HepG2 (cell line): ENCODE measurements around the gene RBM12. TPM values are rescaled to one million over a fixed set of nuclear protein-coding genes. Genes with fewer than 3 reads are reported as not detected.
A peak's percentile ranks its signal among the peaks of the same experiment; 100 is the strongest.
"Not testable (repeated sequence)": the region's sequence is repeated elsewhere in the genome, so short reads cannot be mapped to it uniquely, and the experiment has no call there.

Experiments used
- ATAC-seq: fragments of 200-7000 bp; cut with Tn5 transposase; 3 replicates; pipeline ENCODE4 v1.9.1; 2020; ENCODE audit warnings: mild to moderate bottlenecking, moderate library complexity
- BruUV-seq: library from RNA; stranded (reverse); fragments of 400-500 nt; replicated peaks from 2 replicates; lab custom pipeline; 2021; lab: Mats Ljungman, UMichigan
- CTCF ChIA-PET: fragments of 300-600 bp; formaldehyde crosslinking; extraction: SDS; loops from one replicate; lab custom pipeline; 2021; ENCODE audit warnings: low total read pairs, inconsistent platforms, low intra/inter-chr PET ratio; lab: Yijun Ruan, JAX
- POLR2A ChIA-PET: fragments of 350-600 bp; sonication (Branson Sonifier 250); formaldehyde crosslinking; loops from one replicate; lab custom pipeline; 2020; ENCODE audit warnings: antibody characterized with exemption, inconsistent platforms; lab: Yijun Ruan, JAX
- DNase-seq: peaks from one replicate; pipeline ENCODE4 v3.0.0-alpha.2; 2015; ENCODE audit warnings: low spot score
- FAIRE-seq: peaks from 3 replicates; lab custom pipeline; 2011; peaks lifted over from hg19 to GRCh38; lab: Jason Lieb, UNC
- H2AFZ ChIP-seq: one replicate; pipeline ENCODE4 v1.6.1; 2011; ENCODE audit warnings: low read length, inconsistent platforms
- H3K27ac ChIP-seq: fragments of 300-600 bp; 3 replicates; pipeline ENCODE4 v1.8.0; 2011; ENCODE audit warnings: mixed run types, mild to moderate bottlenecking, mixed read lengths, low read length, inconsistent platforms; ENCODE audit not compliant: insufficient read depth; ENCODE audit errors: extremely low read length
- H3K27me3 ChIP-seq, 2 experiments: fragments of 200-600 bp in 1 of 2; 2 replicates in 1 of 2; 3 replicates in 1 of 2; pipeline versions ENCODE4 v1.6.0 to v1.8.0; 2011; ENCODE audit warnings: low read length in 2 of 2, mild to moderate bottlenecking in 2 of 2, moderate library complexity in 2 of 2, inconsistent platforms in 1 of 2; ENCODE audit not compliant: insufficient read depth in 2 of 2, control insufficient read depth in 1 of 2
- H3K36me3 ChIP-seq, 2 experiments: fragments of 200-600 bp in 1 of 2; replicated peaks in 1 of 2; 2 replicates in 1 of 2; 3 replicates in 1 of 2; pipeline versions ENCODE4 v1.5.1 to v1.8.0; 2011; ENCODE audit warnings: low read length in 2 of 2, inconsistent platforms in 1 of 2; ENCODE audit not compliant: insufficient read depth in 2 of 2, control insufficient read depth in 1 of 2
- H3K4me1 ChIP-seq: 2 replicates; pipeline ENCODE4 v1.5.1; 2012; ENCODE audit warnings: low read length, inconsistent platforms; ENCODE audit not compliant: insufficient read depth
- H3K4me2 ChIP-seq: 2 replicates; pipeline ENCODE4 v1.6.0; 2011; ENCODE audit warnings: low read depth, low read length, inconsistent platforms
- H3K4me3 ChIP-seq, 3 experiments: fragments of 200-600 bp in 1 of 3; sonication (generic), shearing (Covaris generic) in 1 of 3; replicated peaks in 1 of 3; 2 replicates each; pipeline ENCODE4 v1.5.1; 2011 to 2016; ENCODE audit warnings: low read length in 3 of 3, inconsistent platforms in 2 of 3, low read depth in 2 of 3, mild to moderate bottlenecking in 2 of 3, control low read depth in 1 of 3, mixed read lengths in 1 of 3; ENCODE audit not compliant: insufficient read depth in 1 of 3
- H3K79me2 ChIP-seq: one replicate; pipeline ENCODE4 v1.6.1; 2011; ENCODE audit warnings: low read length, inconsistent platforms; ENCODE audit not compliant: insufficient read depth
- H3K9ac ChIP-seq: 2 replicates; pipeline ENCODE4 v1.6.0; 2011; ENCODE audit warnings: mild to moderate bottlenecking, low read depth, low read length, inconsistent platforms; ENCODE audit not compliant: insufficient read depth
- H3K9me3 ChIP-seq: 2 replicates; pipeline ENCODE4 v1.5.1; 2012; ENCODE audit warnings: mild to moderate bottlenecking, low read length
- H4K20me1 ChIP-seq: 2 replicates; pipeline ENCODE4 v1.6.0; 2011; ENCODE audit warnings: inconsistent platforms, mild to moderate bottlenecking, low read length, moderate library complexity; ENCODE audit not compliant: insufficient read depth
- CCDC6 ChIP-seq: sonication (generic); formaldehyde crosslinking; IDR thresholded peaks from 2 replicates; pipeline ENCODE4 v1.8.1; 2022; ENCODE audit warnings: mild to moderate bottlenecking, missing genetic modification reagents, moderate library complexity
- EP300 ChIP-seq, 3 experiments: sonication (generic) in 1 of 3; formaldehyde crosslinking in 1 of 3; IDR thresholded peaks; 2 replicates each; pipeline versions ENCODE4 v1.5.1 to v1.6.1; 2011 to 2020; ENCODE audit warnings: low read depth in 2 of 3, low read length in 2 of 3, borderline replicate concordance in 1 of 3, improper control_type of control experiment in 1 of 3, mild to moderate bottlenecking in 1 of 3, missing genetic modification reagents in 1 of 3, moderate library complexity in 1 of 3
- FOXO1 ChIP-seq: sonication (generic); formaldehyde crosslinking; IDR thresholded peaks from 2 replicates; pipeline ENCODE4 v1.4.0; 2020; ENCODE audit warnings: missing genetic modification reagents
- KLF6 ChIP-seq: IDR thresholded peaks from 2 replicates; pipeline ENCODE4 v1.8.0; 2016; ENCODE audit warnings: missing biosample characterization, missing genetic modification reagents
- NR2F1 ChIP-seq, 2 experiments: fragments of 450-650 bp in 1 of 2; formaldehyde crosslinking in 1 of 2; IDR thresholded peaks; 2 replicates each; pipeline versions ENCODE4 v1.5.0 to v1.6.1; 2016 to 2020; ENCODE audit warnings: mild to moderate bottlenecking in 1 of 2, missing compliant biosample characterization in 1 of 2, missing genetic modification reagents in 1 of 2, moderate library complexity in 1 of 2
- PHF8 ChIP-seq: sonication (generic); formaldehyde crosslinking; IDR thresholded peaks from 2 replicates; pipeline ENCODE4 v1.5.0; 2020; ENCODE audit warnings: missing genetic modification reagents
- POLR2A ChIP-seq, 2 experiments: IDR thresholded peaks; 2 replicates each; pipeline ENCODE4 v1.6.1; 2011; ENCODE audit warnings: low read depth in 2 of 2, low read length in 2 of 2, mild to moderate bottlenecking in 1 of 2, moderate library complexity in 1 of 2; ENCODE audit not compliant: insufficient read depth in 1 of 2
- POLR2G ChIP-seq: fragments of 200-400 bp; formaldehyde crosslinking; IDR thresholded peaks from 2 replicates; pipeline ENCODE4 v1.6.1; 2018; ENCODE audit warnings: mild to moderate bottlenecking, low read depth, low read length, moderate library complexity
- RBM22 ChIP-seq: fragments of 200-400 bp; formaldehyde crosslinking; optimal IDR thresholded peaks from 2 replicates; pipeline ENCODE3; 2017; ENCODE audit warnings: mild to moderate bottlenecking, low read length, moderate library complexity
- THAP11 ChIP-seq: IDR thresholded peaks from 2 replicates; pipeline ENCODE4 v1.6.1; 2016; ENCODE audit warnings: missing biosample characterization, missing genetic modification reagents
- THYN1 ChIP-seq: sonication (generic); formaldehyde crosslinking; IDR thresholded peaks from 2 replicates; pipeline ENCODE4 v1.8.1; 2023; ENCODE audit warnings: low read depth, mild to moderate bottlenecking, moderate library complexity, missing genetic modification reagents, borderline replicate concordance
- ZBTB38 ChIP-seq: sonication (generic); formaldehyde crosslinking; IDR thresholded peaks from 2 replicates; pipeline ENCODE4 v1.5.1; 2020; ENCODE audit warnings: mild to moderate bottlenecking, missing genetic modification reagents
- ZMYM3 ChIP-seq: sonication (generic); formaldehyde crosslinking; IDR thresholded peaks from 2 replicates; pipeline ENCODE4 v1.5.1; 2020; ENCODE audit warnings: mild to moderate bottlenecking, missing genetic modification reagents
- ZNF563 ChIP-seq: sonication (generic); formaldehyde crosslinking; IDR thresholded peaks from 2 replicates; pipeline ENCODE4 v1.8.0; 2022; ENCODE audit warnings: mild to moderate bottlenecking, moderate library complexity, missing genetic modification reagents
- WGBS: methylation state at CpG from one replicate; pipeline ENCODE4 v1.1.6; 2017; ENCODE audit warnings: low lambda C conversion rate; 5-methylcytosine and 5-hydroxymethylcytosine counted together
- in situ Hi-C: cut with HindIII; loops from 2 replicates; pipeline ENCODE4 v1.10.0; 2017; ENCODE audit warnings: low pct_unique_long_range_greater_than_20kb; ENCODE audit not compliant: extremely low pct_ligation_motif_present
- intact Hi-C: fragments of 100-400 bp; cut with micrococcal nuclease; formaldehyde crosslinking; loops from one replicate; pipeline ENCODE4 v1.10.0; 2022; ENCODE audit not compliant: unreplicated experiment
- polyA plus RNA-seq, 8 experiments: library from polyadenylated mRNA; depleted of rRNA in 3 of 8; stranded (reverse) in 7 of 8; unstranded in 1 of 8; fragments of >200 nt; fragmentation: Illumina TruSeq in 4 of 8; extraction: Trizol in 4 of 8; gene quantifications; 2 replicates each; pipeline versions ENCODE4 v1.2.1 to v1.2.3, GENCODE V29; 2011 to 2016; ENCODE audit warnings: low read depth in 4 of 8, missing spikeins in 1 of 8, mixed read lengths in 1 of 8; ENCODE audit not compliant: insufficient read depth in 1 of 8
- total RNA-seq, 5 experiments: library from RNA; depleted of rRNA; stranded (reverse); fragments of >200 nt; fragmentation: Illumina TruSeq; extraction: Trizol; gene quantifications; 2 replicates each; pipeline ENCODE4 v1.2.3, GENCODE V29; 2016; ENCODE audit warnings: low read depth in 1 of 5
- TF ChIP-seq, protein P1 (sequence below): sonication (generic); formaldehyde crosslinking; IDR thresholded peaks from 2 replicates; pipeline ENCODE4 v1.8.0; 2022; ENCODE audit warnings: missing genetic modification reagents, mild to moderate bottlenecking, borderline replicate concordance

Gene RBM12
- total and polyA plus RNA-seq, 2 of the 13 experiments (the other 11 are each of a cell fraction or from before 2014, with no cell fraction given): 97.9 to 104 TPM

DNA sequence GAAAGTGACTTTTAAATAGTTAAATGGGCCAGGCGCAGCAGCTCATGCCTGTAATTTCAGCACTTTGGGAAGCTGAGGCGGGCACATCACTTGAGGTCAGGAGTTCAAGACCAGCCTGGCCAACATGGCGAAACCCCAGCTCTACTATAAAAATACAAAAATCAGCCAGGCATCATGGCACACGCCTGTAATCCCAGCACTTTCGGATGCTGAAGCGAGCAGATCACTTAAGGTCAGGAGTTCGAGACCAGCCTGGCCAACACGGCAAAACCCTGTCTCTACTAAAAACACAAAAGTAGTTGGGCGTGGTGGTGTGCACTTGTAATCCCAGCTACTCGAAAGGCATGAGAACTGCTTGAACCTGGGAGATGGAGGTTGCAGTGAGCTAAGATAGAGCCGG, 41.2 kb upstream of the RBM12 start:
- BruUV-seq; DNase-seq; CTCF ChIA-PET; H3K4me1 ChIP-seq; H3K4me2 ChIP-seq; H3K27ac ChIP-seq; ATAC-seq; H3K27me3 ChIP-seq; H3K4me3 ChIP-seq; H2AFZ ChIP-seq; H3K9ac ChIP-seq; FAIRE-seq; intact Hi-C loops; H3K9me3 ChIP-seq; in situ Hi-C loops; TF ChIP-seq EP300 (IDR thresholded peaks at IDR 0.05; ENCODE audit: low read depth in 2 of 2, low read length in 2 of 2): not testable (repeated sequence)
- TF ChIP-seq PHF8 (CRISPR knock-in tag) (0 out of 2 replicates have a peak, but pooled peaks have one; percentile 15), THYN1 (0 out of 2 replicates have a peak, but pooled peaks have one; percentile 0), CCDC6 (CRISPR knock-in tag) (0 out of 2 replicates have a peak, but pooled peaks have one; percentile 34), POLR2A (IDR thresholded peaks at IDR 0.05; ENCODE audit: insufficient read depth in 1 of 2, low read depth in 2 of 2, low read length in 2 of 2) (peak in 1 of 2 experiments; percentile 35; a peak in 1 of 4 replicates), THAP11 (CRISPR knock-in tag) (0 out of 2 replicates have a peak, but pooled peaks have one; percentile 8), POLR2G (0 out of 2 replicates have a peak, but pooled peaks have one; percentile 44), NR2F1 (CRISPR knock-in tag; IDR thresholded peaks at IDR 0.05) (0 out of 4 replicates have a peak, but pooled peaks of 1 of the 2 experiments have one; percentile 15), KLF6 (CRISPR knock-in tag) (0 out of 2 replicates have a peak, but pooled peaks have one; percentile 33), ZNF563 (CRISPR knock-in tag) (0 out of 2 replicates have a peak, but pooled peaks have one; percentile 27), ZBTB38 (peak; percentile 46; the same call in 1 of the 2 replicates), ZMYM3 (peak; percentile 16; the same call in 1 of the 2 replicates), RBM22 (peak; percentile 96), EP300 (CRISPR knock-in tag; IDR thresholded peaks at IDR 0.05; ENCODE audit: borderline replicate concordance) (peak; percentile 28; the same call in 1 of the 2 replicates), FOXO1 (CRISPR knock-in tag) (0 out of 2 replicates have a peak, but pooled peaks have one; percentile 37)
- TF ChIP-seq, protein P1, sequence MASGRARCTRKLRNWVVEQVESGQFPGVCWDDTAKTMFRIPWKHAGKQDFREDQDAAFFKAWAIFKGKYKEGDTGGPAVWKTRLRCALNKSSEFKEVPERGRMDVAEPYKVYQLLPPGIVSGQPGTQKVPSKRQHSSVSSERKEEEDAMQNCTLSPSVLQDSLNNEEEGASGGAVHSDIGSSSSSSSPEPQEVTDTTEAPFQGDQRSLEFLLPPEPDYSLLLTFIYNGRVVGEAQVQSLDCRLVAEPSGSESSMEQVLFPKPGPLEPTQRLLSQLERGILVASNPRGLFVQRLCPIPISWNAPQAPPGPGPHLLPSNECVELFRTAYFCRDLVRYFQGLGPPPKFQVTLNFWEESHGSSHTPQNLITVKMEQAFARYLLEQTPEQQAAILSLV (CRISPR knock-in tag): 0 out of 2 replicates have a peak, but pooled peaks have one; percentile 14
- H4K20me1 ChIP-seq: peaks cover 84% of the 10 kb centered on the region
- H3K36me3 ChIP-seq: peaks cover 29 to 80% of the 10 kb centered on the region in 2 experiments
- peaks cover 36% of the 10 kb centered on the region for H3K79me2 ChIP-seq
- POLR2A ChIA-PET: interaction anchor here (1.5 to 23.6 kb wide), 3 partner anchors 20 to 89 kb away, joined by 4 to 319 read pairs (median 17); partner anchors contain the start of gene RBM39
- 96% methylated on average over 11 of the region's 11 CpGs for WGBS
